DOHH2 (cell line): Measurements from ENCODE around the gene MYBPHL.

Source experiments
- H3F3A ChIP-seq: fragments of 200-600 bp; sonication (generic), shearing (Covaris generic); 2 replicates; pipeline ENCODE4 v1.6.0; 2016; ENCODE audit warnings: antibody characterized with exemption, mild to moderate bottlenecking; ENCODE audit not compliant: control insufficient read depth, insufficient read depth
- H3K27ac ChIP-seq: fragments of 200-600 bp; sonication (generic); 2 replicates; pipeline ENCODE4 v1.5.1; 2014; ENCODE audit warnings: low read depth, mild to moderate bottlenecking, low read length, moderate library complexity
- H3K27me3 ChIP-seq: fragments of 200-600 bp; sonication (generic); 2 replicates; pipeline ENCODE4 v1.6.1; 2014; ENCODE audit warnings: mild to moderate bottlenecking, low read length, mixed read lengths; ENCODE audit not compliant: control insufficient read depth
- H3K36me3 ChIP-seq: fragments of 200-600 bp; sonication (generic); 2 replicates; pipeline ENCODE4 v1.6.1; 2014; ENCODE audit warnings: mild to moderate bottlenecking, low read length, moderate library complexity, mixed read lengths; ENCODE audit not compliant: control insufficient read depth
- H3K4me1 ChIP-seq: fragments of 200-600 bp; sonication (generic); 2 replicates; pipeline ENCODE4 v1.6.1; 2014; ENCODE audit warnings: mild to moderate bottlenecking, low read length, mixed read lengths; ENCODE audit not compliant: control insufficient read depth
- H3K4me2 ChIP-seq: fragments of 200-600 bp; sonication (generic); 2 replicates; pipeline ENCODE4 v1.6.0; 2014; ENCODE audit warnings: mild to moderate bottlenecking, low read length, moderate library complexity
- H3K4me3 ChIP-seq: fragments of 200-600 bp; sonication (generic); 2 replicates; pipeline ENCODE4 v1.5.1; 2014; ENCODE audit warnings: mild to moderate bottlenecking, low read length, mixed read lengths
- H3K79me2 ChIP-seq: fragments of 200-600 bp; sonication (generic); 2 replicates; pipeline ENCODE4 v1.6.1; 2014; ENCODE audit warnings: mild to moderate bottlenecking, low read length, mixed read lengths; ENCODE audit not compliant: control insufficient read depth
- H3K9me2 ChIP-seq: fragments of 200-600 bp; sonication (generic); replicated peaks from 2 replicates; pipeline ENCODE4 v1.6.1; 2014; ENCODE audit warnings: mild to moderate bottlenecking, low read length, mixed read lengths; ENCODE audit not compliant: control insufficient read depth
- H3K9me3 ChIP-seq: fragments of 200-600 bp; sonication (generic); 2 replicates; pipeline ENCODE4 v1.6.1; 2014; ENCODE audit warnings: antibody characterized with exemption, low read length, mixed read lengths; ENCODE audit not compliant: control insufficient read depth, insufficient read depth
- H4K20me1 ChIP-seq: fragments of 200-600 bp; sonication (generic); 2 replicates; pipeline ENCODE4 v1.6.0; 2014; ENCODE audit warnings: low read depth, mild to moderate bottlenecking, antibody characterized with exemption, low read length, moderate library complexity; ENCODE audit not compliant: control insufficient read depth, insufficient read depth
- CTCF ChIP-seq: fragments of 200-600 bp; sonication (generic); IDR thresholded peaks from one replicate; pipeline ENCODE4 v1.5.1; 2014; ENCODE audit warnings: antibody characterized with exemption, mild to moderate bottlenecking, low read depth, low read length; ENCODE audit not compliant: poor library complexity, severe bottlenecking
- EZH2phosphoT487 ChIP-seq: fragments of 200-600 bp; sonication (generic); IDR thresholded peaks from 2 replicates; pipeline ENCODE4 v1.6.1; 2017; ENCODE audit warnings: borderline replicate concordance, mild to moderate bottlenecking, antibody characterized with exemption, low read length, moderate library complexity, mixed read lengths

Gene MYBPHL

GRCh38 chr1:109312978-109313775 is 6.4 kb upstream of the MYBPHL start:
- TF ChIP-seq EZH2phosphoT487 = no peak
- no peak for TF ChIP-seq CTCF
- 0 out of 2 replicates have a peak, but pooled peaks cover 3% of the 10 kb centered on the region for H3K36me3 ChIP-seq

GRCh38 chr1:109312246-109312645 is 5.4 kb upstream of the MYBPHL start:
- Histone ChIP-seq H3K27ac (no peak overlapping the region), H3K4me3 (no peak overlapping the region), H3K9me2 (no peaks in the 10 kb centered on the region), H3K36me3 (no peaks in the 10 kb centered on the region), H3K9me3 (no peaks in the 10 kb centered on the region), H3F3A (peaks cover 8% of the 10 kb centered on the region; the same call in 1 of the 2 replicates), H3K79me2 (no peaks in the 10 kb centered on the region), H3K4me1 (peaks cover 22% of the 10 kb centered on the region), H3K27me3 (no peaks in the 10 kb centered on the region), H3K4me2 (no peak overlapping the region), H4K20me1 (no peaks in the 10 kb centered on the region)
- TF ChIP-seq EZH2phosphoT487 (no peak), CTCF (no peak)

More at GRCh38 chr1:109312978-109313775, 6.4 kb upstream of the MYBPHL start:
- Histone ChIP-seq H3K27me3 (no peaks in the 10 kb centered on the region), H3K9me2 (no peaks in the 10 kb centered on the region), H3F3A (peaks cover 8% of the 10 kb centered on the region; the same call in 1 of the 2 replicates), H3K4me1 (peaks cover 13% of the 10 kb centered on the region), H3K4me3 (no peak overlapping the region), H3K9me3 (no peaks in the 10 kb centered on the region), H3K27ac (no peak overlapping the region), H4K20me1 (no peaks in the 10 kb centered on the region), H3K79me2 (no peaks in the 10 kb centered on the region), H3K4me2 (no peak overlapping the region)

GRCh38 chr1:109309347-109309746 is 2.5 kb upstream of the MYBPHL start:
- Histone ChIP-seq H3K79me2 (no peaks in the 10 kb centered on the region), H3K36me3 (no peaks in the 10 kb centered on the region), H3F3A (peaks cover 8% of the 10 kb centered on the region; the same call in 1 of the 2 replicates), H3K27ac (no peak overlapping the region), H3K4me2 (no peak overlapping the region), H3K9me3 (no peaks in the 10 kb centered on the region), H3K27me3 (no peaks in the 10 kb centered on the region), H4K20me1 (no peaks in the 10 kb centered on the region), H3K4me1 (peaks cover 51% of the 10 kb centered on the region), H3K4me3 (no peak overlapping the region), H3K9me2 (no peaks in the 10 kb centered on the region)
- TF ChIP-seq EZH2phosphoT487 (no peak), CTCF (no peak)
